Activated naive CD8-positive, alpha-beta T cell treated with anti-CD3 and anti-CD28 coated beads, Interleukin-2, amount 50 U/mL, for 24 hours (primary cell): ENCODE data around the gene CPPED1.
A peak's percentile ranks its signal among the peaks of the same experiment; 100 is the strongest.
"Not testable (repeated sequence)": the region's sequence is repeated elsewhere in the genome, so short reads cannot be mapped to it uniquely, and the experiment has no call there.

Source experiments
- ATAC-seq: fragments of 150-1000 bp; cut with Tn5 transposase; one replicate; pipeline ENCODE4 v1.10.0; 2021
- DNase-seq: peaks from one replicate; pipeline ENCODE4 v3.0.0; 2021
- H3K27ac Mint-ChIP-seq: one replicate; pipeline ENCODE4 v1.8.0; 2021; ENCODE audit warnings: mild to moderate bottlenecking, mixed read lengths
- H3K27me3 Mint-ChIP-seq: one replicate; pipeline ENCODE4 v1.8.0; 2021; ENCODE audit warnings: mixed read lengths
- H3K36me3 Mint-ChIP-seq: one replicate; pipeline ENCODE4 v1.8.0; 2021; ENCODE audit warnings: low read depth, mixed read lengths
- H3K4me1 Mint-ChIP-seq: one replicate; pipeline ENCODE4 v1.8.0; 2021; ENCODE audit warnings: mixed read lengths
- H3K4me3 Mint-ChIP-seq: one replicate; pipeline ENCODE4 v1.8.0; 2021; ENCODE audit warnings: mild to moderate bottlenecking, moderate library complexity, mixed read lengths
- H3K9me3 Mint-ChIP-seq: one replicate; pipeline ENCODE4 v1.8.0; 2021; ENCODE audit warnings: mixed read lengths

Gene CPPED1

DNA sequence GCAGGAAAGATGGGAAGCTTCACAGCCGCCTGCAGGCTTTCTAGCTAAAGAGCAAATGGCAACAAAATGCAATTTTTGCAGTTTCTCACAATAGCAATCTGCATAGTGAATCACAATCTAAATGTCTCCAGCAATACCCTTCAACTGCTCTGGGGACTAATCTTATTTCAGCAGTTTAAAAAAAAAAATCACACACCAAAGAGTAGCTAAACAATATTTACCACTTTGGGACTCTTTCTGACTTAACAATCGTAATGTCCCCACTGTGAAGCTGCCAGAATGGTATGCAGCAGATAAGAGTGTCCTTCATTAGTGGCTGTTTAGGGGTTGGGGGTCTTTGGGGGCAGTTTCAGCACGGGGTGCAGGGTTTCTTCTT, 9.8 kb downstream of the CPPED1 start:
- H3K27ac Mint-ChIP-seq, result no peak overlapping the region
- DNase-seq (no peak), ATAC-seq (no peak)
- H3K9me3 Mint-ChIP-seq, result peaks cover 4% of the 10 kb centered on the region
- H3K4me3 Mint-ChIP-seq, result no peak overlapping the region
- H3K27me3 Mint-ChIP-seq, result no peaks in the 10 kb centered on the region
- no peaks in the 10 kb centered on the region for H3K4me1 Mint-ChIP-seq
- H3K36me3 Mint-ChIP-seq, result peaks cover 7% of the 10 kb centered on the region

DNA sequence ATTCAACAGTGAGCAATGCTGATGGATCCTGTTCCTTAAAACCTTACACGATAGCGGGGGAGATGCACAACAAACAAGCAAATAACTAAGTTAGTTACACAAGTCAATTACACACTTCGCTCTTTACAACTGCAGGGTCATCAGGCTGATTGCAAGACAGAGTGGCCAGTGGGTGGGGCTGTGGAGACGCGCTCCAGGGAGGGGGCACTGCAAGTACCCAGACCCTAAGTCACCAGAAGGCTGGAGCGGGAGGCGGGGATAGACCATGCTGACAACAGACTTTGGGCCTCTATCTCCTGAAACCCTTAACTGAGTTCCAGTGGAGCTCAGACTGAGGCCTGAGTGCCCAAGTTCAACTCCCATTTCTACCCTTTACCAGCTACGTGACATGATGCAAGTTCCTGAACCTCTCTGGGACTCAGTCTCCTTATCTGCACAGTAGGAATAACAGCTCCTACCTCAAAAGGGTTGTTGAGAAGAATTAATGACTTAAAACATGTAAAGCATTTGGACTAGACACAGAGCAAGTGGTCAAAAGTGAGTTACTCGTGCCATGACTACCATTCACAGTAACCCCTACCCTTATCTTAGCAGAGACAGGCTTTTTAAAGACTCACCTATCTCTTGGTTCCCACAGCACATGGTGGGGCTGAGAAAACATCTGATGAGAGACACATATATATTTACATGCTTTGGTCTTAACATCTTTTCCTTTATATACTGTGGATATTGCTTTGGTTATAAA, 10.4 kb downstream of the CPPED1 start:
- Mint-ChIP-seq H3K36me3 (peaks cover 7% of the 10 kb centered on the region), H3K27me3 (no peaks in the 10 kb centered on the region), H3K9me3 (peaks cover 5% of the 10 kb centered on the region), H3K4me3 (no peak overlapping the region), H3K4me1 (no peaks in the 10 kb centered on the region), H3K27ac (no peak overlapping the region)
- ATAC-seq (no peak), DNase-seq (no peak)

DNA sequence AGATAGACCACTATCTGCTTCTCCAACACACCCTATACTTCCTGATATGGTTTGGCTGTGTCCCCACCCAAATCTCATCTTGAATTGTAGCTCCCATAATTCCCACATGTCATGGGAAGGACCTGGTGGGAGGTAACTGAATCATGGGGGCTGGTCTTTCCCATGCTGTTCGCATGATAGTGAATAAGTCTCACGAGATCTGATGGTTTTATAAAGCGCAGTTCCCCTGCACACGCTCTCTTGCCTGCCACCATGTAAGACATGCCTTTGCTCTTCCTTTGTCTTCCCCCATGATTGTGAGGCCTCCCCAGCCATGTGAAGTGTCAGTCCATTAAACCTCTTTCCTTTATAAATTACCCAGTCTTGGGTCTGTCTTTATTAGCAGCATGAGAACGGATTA, 11.2 kb downstream of the CPPED1 start:
- not testable (repeated sequence) for ATAC-seq, H3K36me3 Mint-ChIP-seq, H3K27ac Mint-ChIP-seq, DNase-seq, H3K4me3 Mint-ChIP-seq, H3K27me3 Mint-ChIP-seq, H3K4me1 Mint-ChIP-seq
- peaks cover 11% of the 10 kb centered on the region for H3K9me3 Mint-ChIP-seq

DNA sequence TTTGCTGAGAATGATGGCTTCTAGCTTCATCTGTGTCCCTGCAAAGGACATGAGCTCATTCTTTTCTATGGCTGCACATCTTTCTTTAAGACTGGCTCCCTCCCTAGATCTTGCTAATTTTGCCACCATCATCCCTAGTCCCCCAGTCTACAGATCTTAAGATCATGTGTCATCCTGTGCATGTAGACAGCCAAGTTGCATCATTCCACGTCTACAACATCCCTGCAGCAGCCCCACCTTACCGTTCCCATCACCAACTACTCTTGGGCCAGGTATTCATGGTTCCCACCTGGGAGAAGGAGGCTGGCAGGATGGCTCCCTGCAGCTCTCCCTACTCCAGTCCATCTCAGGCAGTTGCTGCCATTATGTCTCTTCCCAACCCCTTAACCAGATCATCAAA, 12.3 kb downstream of the CPPED1 start:
- Mint-ChIP-seq H3K27me3 (no peaks in the 10 kb centered on the region), H3K9me3 (peaks cover 11% of the 10 kb centered on the region), H3K27ac (no peak overlapping the region), H3K4me3 (no peak overlapping the region), H3K36me3 (peaks cover 7% of the 10 kb centered on the region), H3K4me1 (no peaks in the 10 kb centered on the region)
- no peak for ATAC-seq
- DNase-seq, result no peak

DNA sequence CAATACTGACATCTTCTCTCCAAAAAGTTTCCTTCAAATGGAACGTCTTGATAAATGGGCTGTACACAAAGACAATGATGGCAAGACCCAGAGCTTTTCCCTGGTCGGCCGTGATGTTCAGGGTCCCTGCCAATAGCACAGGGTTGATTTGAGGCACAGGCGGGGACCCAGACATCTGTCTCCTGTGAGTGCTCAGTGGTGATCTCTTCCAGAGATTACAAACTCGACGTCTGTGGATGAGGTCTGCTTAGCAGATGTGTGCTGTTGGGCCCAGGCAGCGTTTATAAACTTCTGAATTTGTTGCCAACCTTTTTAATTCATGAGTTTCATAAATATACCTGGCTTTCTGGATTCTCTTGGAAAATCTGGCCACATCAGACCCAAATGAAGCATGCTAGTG, 14.9 kb downstream of the CPPED1 start:
- H3K9me3 Mint-ChIP-seq, result peaks cover 11% of the 10 kb centered on the region
- H3K4me1 Mint-ChIP-seq, result no peaks in the 10 kb centered on the region
- DNase-seq, result no peak
- ATAC-seq, result no peak
- H3K36me3 Mint-ChIP-seq, result peaks cover 7% of the 10 kb centered on the region
- H3K27ac Mint-ChIP-seq, result no peak overlapping the region
- no peaks in the 10 kb centered on the region for H3K27me3 Mint-ChIP-seq
- no peak overlapping the region for H3K4me3 Mint-ChIP-seq

DNA sequence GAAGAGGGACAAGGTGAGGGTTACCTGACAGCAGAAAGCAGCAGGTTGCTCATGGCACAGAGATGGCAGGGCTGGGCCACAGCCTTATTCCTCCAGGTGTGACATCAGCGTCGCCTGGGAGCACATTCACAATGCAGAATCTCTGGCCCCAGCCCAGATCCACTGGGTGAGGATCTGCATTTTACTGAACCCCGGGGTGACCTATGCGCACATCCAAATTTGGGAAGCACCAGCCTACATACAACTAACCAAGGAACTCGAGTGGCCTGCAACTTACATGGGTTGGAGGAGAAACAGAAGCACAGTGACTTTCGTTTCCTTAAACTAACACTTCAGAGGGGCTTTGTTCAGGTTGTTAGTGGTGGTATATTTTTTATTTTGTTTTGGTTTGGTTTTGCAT, 17.6 kb downstream of the CPPED1 start:
- ATAC-seq, result no peak
- H3K27me3 Mint-ChIP-seq, result no peaks in the 10 kb centered on the region
- peaks cover 10% of the 10 kb centered on the region for H3K9me3 Mint-ChIP-seq
- H3K4me1 Mint-ChIP-seq, result peaks cover 6% of the 10 kb centered on the region
- no peak for DNase-seq
- H3K4me3 Mint-ChIP-seq, result no peak overlapping the region
- H3K27ac Mint-ChIP-seq, result no peak overlapping the region
- peaks cover 6% of the 10 kb centered on the region for H3K36me3 Mint-ChIP-seq

DNA sequence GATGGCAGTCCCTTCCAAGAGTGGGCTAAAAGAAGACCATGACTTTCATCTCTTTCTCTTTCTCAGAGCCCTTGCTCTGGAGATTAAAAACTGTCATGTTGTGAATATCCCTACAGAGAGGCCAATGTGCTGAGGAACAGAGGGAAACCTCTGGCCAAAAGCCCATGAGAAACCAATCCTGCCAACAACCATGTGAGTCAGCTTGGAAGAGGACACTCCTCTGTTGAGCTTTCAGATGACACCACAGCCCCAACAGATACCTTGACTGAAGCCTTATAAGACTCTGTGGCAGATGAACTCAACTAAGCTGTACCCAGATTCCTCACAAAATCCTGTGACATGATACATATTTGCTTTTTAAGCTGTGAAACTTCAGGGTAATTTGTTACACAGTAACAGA, 19.6 kb downstream of the CPPED1 start:
- H3K9me3 Mint-ChIP-seq, result peaks cover 10% of the 10 kb centered on the region
- H3K27ac Mint-ChIP-seq, result no peak overlapping the region
- peaks cover 6% of the 10 kb centered on the region for H3K4me1 Mint-ChIP-seq
- ATAC-seq (no peak), DNase-seq (no peak)
- H3K36me3 Mint-ChIP-seq, result peaks cover 8% of the 10 kb centered on the region
- no peaks in the 10 kb centered on the region for H3K27me3 Mint-ChIP-seq
- no peak overlapping the region for H3K4me3 Mint-ChIP-seq

DNA sequence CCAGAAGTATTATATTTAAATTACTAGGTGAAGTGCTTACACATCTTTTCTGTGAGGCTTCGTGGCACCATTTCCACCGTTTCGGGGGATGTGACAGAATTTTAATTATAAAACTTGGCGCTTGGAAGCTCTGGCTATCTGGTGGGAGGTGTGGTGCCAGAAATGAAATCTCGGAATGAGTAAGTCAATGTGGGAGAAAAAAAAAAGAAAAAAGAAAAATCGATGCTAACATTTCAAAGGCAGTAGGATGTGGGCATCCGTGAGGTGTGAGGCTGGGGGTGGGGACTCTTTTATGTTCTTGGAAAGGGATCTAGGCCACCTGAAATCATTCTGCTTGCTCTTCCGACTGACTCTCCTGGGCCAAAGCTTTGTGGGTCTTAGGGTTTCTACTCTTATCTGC, 21.9 kb downstream of the CPPED1 start:
- Mint-ChIP-seq H3K4me1 (peaks cover 6% of the 10 kb centered on the region), H3K9me3 (peaks cover 3% of the 10 kb centered on the region), H3K36me3 (peaks cover 7% of the 10 kb centered on the region), H3K27ac (no peak overlapping the region), H3K27me3 (no peaks in the 10 kb centered on the region), H3K4me3 (no peak overlapping the region)
- DNase-seq (no peak), ATAC-seq (no peak)

DNA sequence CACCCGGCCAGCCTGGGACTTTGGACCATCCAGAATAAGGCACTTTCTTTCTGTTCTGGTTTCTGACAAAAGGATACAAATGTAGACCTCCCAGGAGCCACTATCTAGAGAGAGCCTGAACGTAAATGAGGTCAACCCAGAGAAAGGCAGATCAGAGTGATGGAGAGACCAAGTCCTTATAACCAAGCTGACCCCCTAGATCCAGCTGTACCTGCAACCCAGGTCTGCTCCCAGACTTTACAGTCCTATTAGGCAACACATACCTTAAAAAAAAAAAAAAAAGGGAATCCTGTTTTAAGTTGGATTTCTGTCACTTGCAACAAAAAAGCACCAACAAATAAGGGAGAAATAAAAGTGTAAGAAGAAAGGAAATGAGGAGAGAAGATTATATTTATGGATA, 23.2 kb downstream of the CPPED1 start:
- Mint-ChIP-seq H3K4me1 (peaks cover 6% of the 10 kb centered on the region), H3K4me3 (no peak overlapping the region), H3K27ac (no peak overlapping the region), H3K27me3 (no peaks in the 10 kb centered on the region), H3K9me3 (peaks cover 3% of the 10 kb centered on the region), H3K36me3 (peaks cover 15% of the 10 kb centered on the region)
- ATAC-seq (no peak), DNase-seq (no peak)

DNA sequence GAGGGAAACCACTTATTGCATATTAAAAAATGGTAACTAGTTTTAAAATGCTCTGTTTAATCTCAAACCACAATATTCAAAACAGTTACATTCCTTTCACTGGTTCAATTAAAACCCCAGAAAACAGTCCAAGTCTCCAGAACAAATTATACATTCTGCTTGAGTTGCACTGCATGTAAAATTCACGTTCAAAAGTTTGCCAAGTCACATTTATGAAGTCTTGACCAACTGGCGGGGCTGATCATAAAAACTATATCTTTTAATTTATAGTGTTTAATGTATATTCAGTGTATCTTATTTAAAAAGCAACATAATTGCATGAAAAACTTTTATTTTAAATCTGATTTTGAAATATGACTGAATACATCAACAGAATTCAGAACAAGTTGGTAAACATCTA, 25.0 kb downstream of the CPPED1 start:
- Mint-ChIP-seq H3K36me3 (peaks cover 25% of the 10 kb centered on the region), H3K27me3 (no peaks in the 10 kb centered on the region)

DNA sequence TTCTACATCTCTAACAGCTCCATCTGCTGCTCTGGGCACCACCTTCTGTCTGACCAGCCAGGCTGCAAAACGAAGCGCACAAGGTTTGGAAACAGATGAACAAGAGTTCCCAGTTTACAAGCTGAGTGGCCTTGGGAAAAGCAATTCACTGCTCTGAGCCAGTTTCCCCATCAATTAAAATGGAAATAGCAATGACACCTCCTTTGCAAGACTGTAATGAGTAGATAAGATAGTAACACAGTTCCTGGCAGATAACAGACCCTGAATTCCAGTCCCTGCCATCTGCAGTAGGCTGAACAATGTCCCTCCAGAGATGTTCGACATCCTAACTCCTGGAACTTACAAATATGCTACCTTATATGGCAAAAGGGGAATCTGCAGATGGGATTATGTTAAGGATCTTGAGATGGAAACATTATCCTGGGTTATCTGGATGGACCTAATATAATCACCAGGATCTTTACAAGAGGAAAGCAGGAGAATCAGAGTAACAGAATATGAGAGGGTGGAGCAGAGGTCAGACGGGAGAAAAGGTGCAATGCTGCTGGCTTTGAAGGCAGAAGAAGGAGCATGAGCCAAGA, 27.9 kb downstream of the CPPED1 start:
- Mint-ChIP-seq H3K4me3 (no peak overlapping the region), H3K36me3 (peaks cover 22% of the 10 kb centered on the region), H3K27me3 (no peaks in the 10 kb centered on the region), H3K9me3 (no peaks in the 10 kb centered on the region), H3K4me1 (no peaks in the 10 kb centered on the region), H3K27ac (no peak overlapping the region)
- no peak for DNase-seq
- no peak for ATAC-seq

More for the DNA sequence above, 25.0 kb downstream of the CPPED1 start:
- no peak for ATAC-seq
- no peak overlapping the region for H3K27ac Mint-ChIP-seq
- DNase-seq, result no peak
- H3K4me1 Mint-ChIP-seq, result peaks cover 6% of the 10 kb centered on the region
- no peak overlapping the region for H3K4me3 Mint-ChIP-seq
- peaks cover 3% of the 10 kb centered on the region for H3K9me3 Mint-ChIP-seq

DNA sequence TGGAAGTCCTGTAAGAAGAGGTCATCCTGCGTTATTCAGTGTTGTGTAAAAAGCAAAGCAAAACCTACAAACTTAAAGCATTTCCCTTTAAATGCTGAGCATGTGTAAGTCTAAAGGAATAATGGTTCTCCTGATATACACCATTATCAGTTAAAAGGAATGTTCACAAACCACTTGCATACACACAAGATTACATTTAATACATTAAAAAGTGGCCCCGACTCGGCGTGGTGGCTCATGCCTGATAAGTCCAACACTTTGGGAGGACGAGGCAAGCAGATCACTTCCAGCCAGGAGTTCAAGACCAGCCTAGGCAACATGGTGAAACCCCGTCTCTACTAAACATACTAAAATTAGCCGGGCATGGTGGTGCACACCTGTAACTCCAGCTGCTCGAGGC, 30.5 kb downstream of the CPPED1 start:
- no peak for ATAC-seq
- Mint-ChIP-seq H3K4me3 (no peak overlapping the region), H3K36me3 (peaks cover 21% of the 10 kb centered on the region), H3K27ac (no peak overlapping the region), H3K27me3 (no peaks in the 10 kb centered on the region), H3K9me3 (no peaks in the 10 kb centered on the region), H3K4me1 (peaks cover 2% of the 10 kb centered on the region)
- DNase-seq, result no peak

DNA sequence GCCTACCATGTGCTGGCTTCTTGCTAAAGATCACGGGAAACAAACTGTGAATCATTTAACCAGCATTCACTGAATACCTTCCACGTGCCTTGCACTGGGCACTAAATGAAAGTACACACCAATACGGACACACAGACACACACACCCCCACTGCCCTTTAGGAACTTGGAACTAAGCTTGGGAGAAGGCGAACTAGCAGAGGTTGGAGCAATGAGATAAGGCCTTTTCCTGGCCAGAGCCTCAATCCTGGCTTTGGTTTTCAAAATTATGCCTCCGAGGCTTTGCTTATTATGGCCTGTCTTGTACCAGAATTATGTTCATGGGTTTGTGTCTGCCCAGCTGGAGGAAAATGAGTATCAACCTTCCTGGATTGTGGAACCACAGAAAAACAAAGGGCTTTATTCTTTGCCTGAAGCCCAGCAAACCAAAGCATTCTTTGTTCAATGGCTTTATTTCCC, 32.3 kb downstream of the CPPED1 start:
- H3K36me3 Mint-ChIP-seq, result peaks cover 19% of the 10 kb centered on the region
- no peaks in the 10 kb centered on the region for H3K27me3 Mint-ChIP-seq
- ATAC-seq, result no peak
- DNase-seq, result no peak
- peaks cover 5% of the 10 kb centered on the region for H3K4me1 Mint-ChIP-seq
- no peak overlapping the region for H3K27ac Mint-ChIP-seq
- no peak overlapping the region for H3K4me3 Mint-ChIP-seq
- no peaks in the 10 kb centered on the region for H3K9me3 Mint-ChIP-seq

DNA sequence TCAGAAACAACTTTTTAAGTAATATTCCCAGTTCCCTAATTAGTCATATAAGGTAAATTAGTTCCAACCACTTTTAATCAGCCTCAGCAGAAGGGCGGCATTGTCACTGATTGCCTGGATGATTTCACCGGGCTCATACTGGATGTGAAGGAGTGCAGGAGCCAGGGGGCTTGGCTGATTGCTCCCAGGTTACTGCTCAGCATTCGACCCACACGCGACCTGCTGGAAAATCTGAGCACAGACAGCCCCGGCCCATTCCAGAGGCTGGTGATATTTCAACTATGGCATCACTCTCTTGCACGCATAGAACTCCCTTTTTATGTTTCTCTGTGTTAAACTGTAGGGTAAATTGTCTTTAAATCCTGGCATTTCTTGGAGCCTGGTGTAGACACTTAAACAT, 34.2 kb downstream of the CPPED1 start:
- DNase-seq (no peak), ATAC-seq (no peak)
- H3K4me3 Mint-ChIP-seq, result no peak overlapping the region
- no peaks in the 10 kb centered on the region for H3K27me3 Mint-ChIP-seq
- peaks cover 5% of the 10 kb centered on the region for H3K36me3 Mint-ChIP-seq
- H3K9me3 Mint-ChIP-seq, result no peaks in the 10 kb centered on the region
- H3K4me1 Mint-ChIP-seq, result peaks cover 5% of the 10 kb centered on the region
- no peak overlapping the region for H3K27ac Mint-ChIP-seq

DNA sequence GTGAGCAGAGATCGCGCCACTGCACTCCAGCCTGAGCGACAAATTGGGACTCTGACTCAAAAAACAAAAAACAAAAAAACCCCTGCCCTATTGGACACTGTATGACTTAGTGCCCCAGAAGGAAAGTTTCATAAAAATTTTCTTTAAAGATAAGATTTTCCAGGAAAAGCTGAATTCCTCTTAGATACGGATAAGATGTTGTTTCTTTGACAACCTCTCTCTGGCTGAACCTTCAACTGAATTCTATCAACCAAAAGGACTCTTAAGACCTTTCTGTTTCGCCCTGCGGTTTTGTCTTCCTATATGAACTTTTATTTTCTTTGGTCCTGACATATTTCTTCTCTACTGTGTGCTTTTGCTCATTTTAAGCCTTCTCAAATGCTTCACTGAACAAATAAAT, 35.8 kb downstream of the CPPED1 start:
- H3K9me3 Mint-ChIP-seq, result no peaks in the 10 kb centered on the region
- ATAC-seq (peak; percentile 10), DNase-seq (no peak)
- no peaks in the 10 kb centered on the region for H3K27me3 Mint-ChIP-seq
- H3K27ac Mint-ChIP-seq, result peak overlapping the region; percentile 3
- no peak overlapping the region for H3K4me3 Mint-ChIP-seq
- peaks cover 5% of the 10 kb centered on the region for H3K4me1 Mint-ChIP-seq
- peaks cover 3% of the 10 kb centered on the region for H3K36me3 Mint-ChIP-seq
